Keratinocyte (primary cell): ENCODE data around the gene CRHR2. TPM values are rescaled to one million over a fixed set of nuclear protein-coding genes. Genes with fewer than 3 reads are reported as not detected.

ENCODE experiments used
- DNase-seq: peaks from one replicate; pipeline ENCODE4 v3.0.0-alpha.2; 2011; ENCODE audit warnings: low read depth, missing footprints, low spot score
- FAIRE-seq: peaks from 2 replicates; lab custom pipeline; 2011; peaks lifted over from hg19 to GRCh38; lab: Jason Lieb, UNC
- H2AFZ ChIP-seq: 2 replicates; pipeline ENCODE4 v1.6.0; 2012; ENCODE audit warnings: low read length, control low read depth, inconsistent platforms; ENCODE audit not compliant: control insufficient read depth
- H3K27ac ChIP-seq: 2 replicates; pipeline ENCODE4 v1.5.1; 2011; ENCODE audit warnings: low read length; ENCODE audit not compliant: control insufficient read depth, insufficient read depth
- H3K27me3 ChIP-seq: 3 replicates; pipeline ENCODE4 v1.6.0; 2011; ENCODE audit warnings: low read length; ENCODE audit not compliant: control insufficient read depth, insufficient read depth; ENCODE audit errors: extremely low read depth
- H3K36me3 ChIP-seq, 2 experiments: 2 replicates in 1 of 2; 3 replicates in 1 of 2; pipeline ENCODE4 v1.5.1; 2011; ENCODE audit warnings: low read length in 2 of 2, mild to moderate bottlenecking in 1 of 2; ENCODE audit not compliant: control insufficient read depth in 2 of 2, insufficient read depth in 2 of 2; ENCODE audit errors: extremely low read depth in 1 of 2
- H3K4me1 ChIP-seq: 3 replicates; pipeline ENCODE4 v1.5.1; 2011; ENCODE audit warnings: low read length; ENCODE audit not compliant: control insufficient read depth, insufficient read depth; ENCODE audit errors: extremely low read depth
- H3K4me2 ChIP-seq: 3 replicates; pipeline ENCODE4 v1.6.0; 2011; ENCODE audit warnings: low read depth, low read length; ENCODE audit not compliant: control insufficient read depth, insufficient read depth; ENCODE audit errors: extremely low read depth
- H3K4me3 ChIP-seq, 3 experiments: fragments of 200-600 bp in 1 of 3; sonication (generic) in 1 of 3; 2 replicates in 2 of 3; 3 replicates in 1 of 3; pipeline ENCODE4 v1.5.1; 2011 to 2016; ENCODE audit warnings: low read length in 3 of 3, mild to moderate bottlenecking in 3 of 3, control low read depth in 2 of 3, inconsistent platforms in 1 of 3, low read depth in 1 of 3, mixed read lengths in 1 of 3, mixed run types in 1 of 3, moderate library complexity in 1 of 3; ENCODE audit not compliant: control insufficient read depth in 2 of 3, insufficient read depth in 2 of 3; ENCODE audit errors: extremely low read depth in 1 of 3
- H3K79me2 ChIP-seq: 2 replicates; pipeline ENCODE4 v1.6.0; 2012; ENCODE audit warnings: low read length; ENCODE audit not compliant: control insufficient read depth, insufficient read depth
- H3K9ac ChIP-seq: 3 replicates; pipeline ENCODE4 v1.6.0; 2011; ENCODE audit warnings: low read length; ENCODE audit not compliant: control insufficient read depth, insufficient read depth; ENCODE audit errors: extremely low read depth
- H3K9me1 ChIP-seq: 3 replicates; pipeline ENCODE4 v1.6.0; 2011; ENCODE audit warnings: low read length; ENCODE audit not compliant: control insufficient read depth, insufficient read depth; ENCODE audit errors: extremely low read depth
- H3K9me3 ChIP-seq: 2 replicates; pipeline ENCODE4 v1.5.1; 2012; ENCODE audit warnings: low read depth, low read length; ENCODE audit not compliant: control insufficient read depth
- H4K20me1 ChIP-seq: 3 replicates; pipeline ENCODE4 v1.6.0; 2011; ENCODE audit warnings: low read length; ENCODE audit not compliant: control insufficient read depth, insufficient read depth; ENCODE audit errors: extremely low read depth
- CTCF ChIP-seq, 3 experiments: IDR thresholded peaks in 1 of 3; conservative IDR thresholded peaks in 1 of 3; optimal IDR thresholded peaks in 1 of 3; 2 replicates in 2 of 3; 3 replicates in 1 of 3; pipeline versions ENCODE3 to v1.5.1; 2011; ENCODE audit warnings: low read length in 3 of 3, mild to moderate bottlenecking in 3 of 3, moderate library complexity in 2 of 3, control low read depth in 1 of 3, inconsistent platforms in 1 of 3; ENCODE audit not compliant: insufficient read depth in 2 of 3; ENCODE audit errors: extremely low read depth in 1 of 3
- EZH2 ChIP-seq: IDR thresholded peaks from one replicate; pipeline ENCODE4 v1.6.1; 2012; ENCODE audit warnings: inconsistent platforms, mild to moderate bottlenecking, low read length, moderate library complexity
- dilution Hi-C: fragments of 300-500 bp; cut with MboI; formaldehyde crosslinking; loops from one replicate; pipeline ENCODE4 v1.7.0; 2020; ENCODE audit warnings: low sequenced_read_pairs; ENCODE audit not compliant: extremely low pct_ligation_motif_present
- polyA plus RNA-seq, 5 experiments: library from polyadenylated mRNA; depleted of rRNA in 3 of 5; stranded (reverse) in 3 of 5; stranded (forward) in 1 of 5; unstranded in 1 of 5; fragments of >200 nt; gene quantifications; 1 replicate in 1 of 5; 2 replicates in 3 of 5; 3 replicates in 1 of 5; pipeline versions ENCODE4 v1.2.1 to v1.2.3, GENCODE V29; 2011 to 2012; ENCODE audit warnings: missing spikeins in 2 of 5, low read depth in 1 of 5, low replicate concordance in 1 of 5

CRHR2 gene
- polyA plus RNA-seq, 1 donor (not counting 4 experiments of a cell fraction or from before 2014, with no cell fraction given), result not detected

- FAIRE-seq (no peak), DNase-seq (no peak)
These were observed 21.5 kb upstream of the CRHR2 start for GRCh38 chr7:30703756-30704155.

GRCh38 chr7:30702200-30702599 is 19.9 kb upstream of the CRHR2 start:
- DNase-seq (no peak), FAIRE-seq (no peak)
- peaks cover 23% of the 10 kb centered on the region for H3K27me3 ChIP-seq
- H3K4me1 ChIP-seq, result no peaks in the 10 kb centered on the region
- dilution Hi-C loops, result no loop called here
- H3K27ac ChIP-seq, result no peak overlapping the region
- no peak overlapping the region for H2AFZ ChIP-seq
- H3K36me3 ChIP-seq, result no peaks in the 10 kb centered on the region
- no peaks in the 10 kb centered on the region for H3K9me3 ChIP-seq
- H3K4me2 ChIP-seq, result no peak overlapping the region
- no peak for TF ChIP-seq EZH2
- peak in 2 of 3 experiments; percentile 48 to 52 for TF ChIP-seq CTCF (optimal IDR thresholded peaks at IDR 0.05 in 1 of 3, IDR thresholded peaks at IDR 0.05 in 1 of 3, conservative IDR thresholded peaks at IDR 0.05 in 1 of 3; ENCODE audit: extremely low read depth in 1 of 3, insufficient read depth in 2 of 3, low read length in 3 of 3)
- no peak overlapping the region for H3K9ac ChIP-seq
- no peak overlapping the region for H3K4me3 ChIP-seq
- H4K20me1 ChIP-seq, result no peaks in the 10 kb centered on the region
- H3K9me1 ChIP-seq, result no peaks in the 10 kb centered on the region
- no peaks in the 10 kb centered on the region for H3K79me2 ChIP-seq

More at GRCh38 chr7:30703756-30704155, 21.5 kb upstream of the CRHR2 start:
- no peaks in the 10 kb centered on the region for H3K9me1 ChIP-seq
- dilution Hi-C loops, result no loop called here
- H4K20me1 ChIP-seq, result no peaks in the 10 kb centered on the region
- H3K4me1 ChIP-seq, result no peaks in the 10 kb centered on the region
- H3K4me3 ChIP-seq, result no peak overlapping the region
- TF ChIP-seq EZH2 (no peak), CTCF (optimal IDR thresholded peaks at IDR 0.05 in 1 of 3, IDR thresholded peaks at IDR 0.05 in 1 of 3, conservative IDR thresholded peaks at IDR 0.05 in 1 of 3; ENCODE audit: extremely low read depth in 1 of 3, insufficient read depth in 2 of 3, low read length in 3 of 3) (no peak)
- H3K4me2 ChIP-seq, result no peak overlapping the region
- H3K79me2 ChIP-seq, result no peaks in the 10 kb centered on the region
- no peak overlapping the region for H3K27ac ChIP-seq
- peaks cover 30% of the 10 kb centered on the region for H3K27me3 ChIP-seq
- H3K9ac ChIP-seq, result no peak overlapping the region
- no peak overlapping the region for H2AFZ ChIP-seq
- H3K36me3 ChIP-seq, result no peaks in the 10 kb centered on the region
- H3K9me3 ChIP-seq, result no peaks in the 10 kb centered on the region
